SU-DHL-6 (cell line): Measurements from ENCODE around the gene PYURF.

ENCODE experiments used
- H2AFZ ChIP-seq: fragments of 200-600 bp; sonication (generic); 2 replicates; pipeline ENCODE4 v1.6.1; 2014; ENCODE audit warnings: low read depth, mild to moderate bottlenecking, moderate library complexity, mixed read lengths, antibody characterized with exemption, low read length; ENCODE audit not compliant: severe bottlenecking
- H3F3A ChIP-seq: fragments of 200-600 bp; shearing (Covaris generic); 2 replicates; pipeline ENCODE4 v1.6.0; 2016; ENCODE audit warnings: antibody characterized with exemption, mild to moderate bottlenecking; ENCODE audit not compliant: insufficient read depth
- H3K27ac ChIP-seq: fragments of 200-600 bp; sonication (generic); 2 replicates; pipeline ENCODE4 v1.5.1; 2016; ENCODE audit warnings: low read depth, mild to moderate bottlenecking, low read length, moderate library complexity, mixed read lengths
- H3K27me3 ChIP-seq: fragments of 200-600 bp; sonication (generic), shearing (Covaris generic); 2 replicates; pipeline ENCODE4 v1.6.0; 2014; ENCODE audit warnings: mild to moderate bottlenecking, low read length
- H3K36me3 ChIP-seq: fragments of 200-600 bp; sonication (generic); 2 replicates; pipeline ENCODE4 v1.6.1; 2014; ENCODE audit warnings: mild to moderate bottlenecking, low read length, mixed read lengths
- H3K4me2 ChIP-seq: fragments of 300-600, 200-600 bp; shearing (Covaris generic), sonication (generic); 2 replicates; pipeline ENCODE4 v1.6.0; 2014; ENCODE audit warnings: low read length, low read depth, mild to moderate bottlenecking; ENCODE audit not compliant: poor library complexity, severe bottlenecking
- H3K4me3 ChIP-seq: fragments of 200-600 bp; sonication (generic); 2 replicates; pipeline ENCODE4 v1.5.1; 2014; ENCODE audit warnings: antibody characterized with exemption, low read length, mild to moderate bottlenecking, mixed read lengths; ENCODE audit not compliant: insufficient read depth, poor library complexity, severe bottlenecking
- H3K79me2 ChIP-seq: fragments of 200-600 bp; sonication (generic); 2 replicates; pipeline ENCODE4 v1.6.1; 2014; ENCODE audit warnings: mild to moderate bottlenecking, low read length, moderate library complexity; ENCODE audit not compliant: insufficient read depth
- H3K9ac ChIP-seq: fragments of 200-600 bp; sonication (generic); 2 replicates; pipeline ENCODE4 v1.7.0; 2014; ENCODE audit warnings: mild to moderate bottlenecking, low read length
- H3K9me2 ChIP-seq: fragments of 200-600 bp; sonication (generic); replicated peaks from 2 replicates; pipeline ENCODE4 v1.6.1; 2014; ENCODE audit warnings: low read length; ENCODE audit not compliant: insufficient read depth
- H3K9me3 ChIP-seq: fragments of 200-600 bp; sonication (generic); 2 replicates; pipeline ENCODE4 v1.6.1; 2014; ENCODE audit warnings: low read length, mixed read lengths; ENCODE audit not compliant: insufficient read depth
- H4K20me1 ChIP-seq: fragments of 200-600 bp; sonication (generic); 2 replicates; pipeline ENCODE4 v1.6.1; 2014; ENCODE audit warnings: low read depth, mild to moderate bottlenecking, antibody characterized with exemption, low read length, moderate library complexity, mixed read lengths
- CTCF ChIP-seq: fragments of 200-600 bp; sonication (generic); IDR thresholded peaks from one replicate; pipeline ENCODE4 v1.5.1; 2017; ENCODE audit warnings: antibody characterized with exemption, mild to moderate bottlenecking, low read length, moderate library complexity; ENCODE audit not compliant: insufficient read depth, poor library complexity, severe bottlenecking
- EZH2phosphoT487 ChIP-seq: fragments of 200-600 bp; sonication (generic), shearing (Covaris generic); conservative IDR thresholded peaks from 2 replicates; pipeline ENCODE4 v1.6.1; 2018; ENCODE audit warnings: mild to moderate bottlenecking, antibody characterized with exemption, low read length, moderate library complexity, mixed read lengths

The PYURF gene

DNA sequence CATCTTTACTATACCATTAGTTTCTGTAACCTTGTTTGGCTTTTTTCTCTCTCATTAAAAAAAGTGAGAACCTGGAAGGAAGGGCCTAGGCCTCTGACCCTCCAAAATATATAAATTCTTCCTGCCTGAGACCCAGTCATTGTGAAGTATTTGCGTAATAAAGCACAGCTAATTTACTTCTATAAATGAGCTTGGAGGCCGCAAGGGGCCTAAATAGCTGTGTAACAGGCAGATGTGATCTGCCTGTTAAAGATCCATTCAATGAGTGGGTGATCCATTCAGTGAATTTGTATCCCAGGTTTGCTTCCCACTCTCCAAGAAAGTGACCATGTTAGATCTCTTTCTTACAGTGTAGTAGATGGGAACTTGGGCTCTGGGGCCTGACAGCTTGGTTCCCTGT lies 595 bp upstream of the PYURF start:
- Histone ChIP-seq H4K20me1 (no peaks in the 10 kb centered on the region), H3K36me3 (no peaks in the 10 kb centered on the region), H3K79me2 (no peaks in the 10 kb centered on the region), H3F3A (no peaks in the 10 kb centered on the region), H3K4me2 (no peak overlapping the region), H3K9me2 (no peaks in the 10 kb centered on the region), H2AFZ (peak overlapping the region; percentile 82), H3K27ac (no peak overlapping the region), H3K27me3 (no peaks in the 10 kb centered on the region), H3K9me3 (no peaks in the 10 kb centered on the region), H3K9ac (no peak overlapping the region), H3K4me3 (no peak overlapping the region)
- TF ChIP-seq CTCF: no peak
- TF ChIP-seq EZH2phosphoT487: no peak

DNA sequence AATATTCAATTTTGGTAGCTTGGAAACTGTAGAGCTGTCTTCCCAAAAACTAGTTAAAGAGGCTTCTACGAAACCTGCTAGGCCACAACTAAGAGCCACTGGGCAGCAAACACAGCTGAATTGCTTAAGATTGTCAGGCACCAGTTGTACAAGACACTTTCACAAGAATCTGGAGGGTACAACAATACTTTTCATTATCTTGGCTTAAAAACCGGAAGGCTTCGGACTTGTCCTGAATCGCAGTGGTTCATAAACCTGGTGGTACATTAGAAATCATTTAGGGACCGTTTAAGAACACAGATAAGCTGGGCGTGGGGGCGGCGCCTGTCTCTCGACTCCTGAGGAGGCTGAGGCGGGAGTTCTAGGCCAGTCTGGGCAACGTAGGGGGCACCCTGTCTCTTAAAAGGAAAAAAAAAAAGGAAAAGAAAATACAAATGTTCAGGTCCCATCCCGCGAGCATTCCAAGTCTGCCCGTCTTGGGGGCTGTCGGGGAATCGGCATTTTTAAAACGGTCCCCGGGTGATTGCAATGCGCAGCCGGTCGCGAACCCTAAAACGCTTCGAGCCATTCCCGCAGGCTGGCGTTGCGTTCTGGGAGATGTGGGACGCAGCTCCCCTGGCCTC lies 763 bp downstream of the PYURF start:
- H3K4me2 ChIP-seq: peak overlapping the region; percentile 53
- peak overlapping the region; percentile 61 for H3K9ac ChIP-seq
- no peaks in the 10 kb centered on the region for H3K27me3 ChIP-seq
- H3K9me2 ChIP-seq: no peaks in the 10 kb centered on the region
- no peak for TF ChIP-seq CTCF
- TF ChIP-seq EZH2phosphoT487: no peak
- no peak overlapping the region for H3K27ac ChIP-seq
- no peaks in the 10 kb centered on the region for H3F3A ChIP-seq
- H4K20me1 ChIP-seq: no peaks in the 10 kb centered on the region
- H3K4me3 ChIP-seq: peak overlapping the region; percentile 61
- no peaks in the 10 kb centered on the region for H3K79me2 ChIP-seq
- H3K36me3 ChIP-seq: no peaks in the 10 kb centered on the region
- no peaks in the 10 kb centered on the region for H3K9me3 ChIP-seq
- H2AFZ ChIP-seq: peak overlapping the region; percentile 82

DNA sequence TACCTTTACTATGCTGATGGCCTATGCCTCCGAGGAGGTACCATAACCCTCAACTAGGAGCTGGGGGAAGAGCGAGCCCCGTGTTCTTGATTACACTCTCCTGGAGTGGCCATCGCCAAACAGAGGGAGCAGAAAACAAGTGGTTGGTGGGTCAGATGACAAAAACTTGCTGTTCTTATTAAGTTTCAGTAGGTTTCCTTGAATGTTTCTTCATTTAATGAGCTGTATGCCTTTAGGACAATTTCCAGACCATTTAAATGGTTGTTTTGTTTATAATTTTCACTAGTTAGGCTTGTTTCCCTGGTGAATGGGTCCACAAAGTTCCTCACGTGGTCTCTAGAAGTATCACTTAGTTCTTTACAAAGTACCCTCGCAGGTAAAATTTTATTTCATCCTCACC lies 4.7 kb downstream of the PYURF start:
- no peak overlapping the region for H3K4me3 ChIP-seq
- no peaks in the 10 kb centered on the region for H3K27me3 ChIP-seq
- no peaks in the 10 kb centered on the region for H3K79me2 ChIP-seq
- no peak overlapping the region for H3K9ac ChIP-seq
- H3K4me2 ChIP-seq: no peak overlapping the region
- H2AFZ ChIP-seq: no peak overlapping the region
- H3F3A ChIP-seq: no peaks in the 10 kb centered on the region
- H3K36me3 ChIP-seq: no peaks in the 10 kb centered on the region
- H4K20me1 ChIP-seq: no peaks in the 10 kb centered on the region
- H3K9me2 ChIP-seq: no peaks in the 10 kb centered on the region
- TF ChIP-seq CTCF (no peak), EZH2phosphoT487 (no peak)
- H3K9me3 ChIP-seq: no peaks in the 10 kb centered on the region
- H3K27ac ChIP-seq: no peak overlapping the region
